Measurements from ENCODE around the gene HSD11B1L.

HSD11B1L gene

GRCh38 chr19:5642204-5642603 is 38.6 kb upstream of the HSD11B1L start:
- H3K4me3 ChIP-seq (ENCODE audit: low read depth, low read length): no peak overlapping the region
- no peak for TF ChIP-seq CTCF (IDR thresholded peaks at IDR 0.05; ENCODE audit: low read depth, low read length)

GRCh38 chr19:5643060-5643459 is 37.8 kb upstream of the HSD11B1L start:
- no peak for TF ChIP-seq CTCF (IDR thresholded peaks at IDR 0.05; ENCODE audit: low read depth, low read length)
- no peak overlapping the region for H3K4me3 ChIP-seq (ENCODE audit: low read depth, low read length)

- H3K4me3 ChIP-seq (ENCODE audit: low read depth, low read length): no peak overlapping the region
- TF ChIP-seq CTCF (IDR thresholded peaks at IDR 0.05; ENCODE audit: low read depth, low read length): no peak
These were observed 36.8 kb upstream of the HSD11B1L start for GRCh38 chr19:5644037-5644436.

DNA sequence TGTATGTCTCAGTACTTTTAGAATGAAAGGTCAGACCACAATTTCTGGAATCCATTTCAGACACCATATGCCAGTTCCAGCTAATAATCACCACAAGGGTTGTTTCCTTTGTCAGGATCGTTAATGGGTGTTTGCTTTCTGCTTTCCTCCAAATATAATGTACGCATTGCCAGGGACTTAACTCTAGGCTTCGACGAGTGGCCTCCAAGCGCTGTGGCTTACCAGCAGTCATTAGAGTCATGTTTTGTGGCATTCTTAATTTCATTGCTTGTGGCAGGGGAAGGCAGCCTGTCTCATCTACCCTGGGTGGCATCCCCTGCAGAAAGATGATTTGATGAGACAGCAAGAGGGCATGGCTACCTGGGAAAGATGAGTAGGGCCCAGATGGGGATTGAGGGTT is 35.4 kb upstream of the HSD11B1L start:
- H3K4me3 ChIP-seq (ENCODE audit: low read depth, low read length): no peak overlapping the region
- no peak for TF ChIP-seq CTCF (IDR thresholded peaks at IDR 0.05; ENCODE audit: low read depth, low read length)

GRCh38 chr19:5646703-5647102 is 34.1 kb upstream of the HSD11B1L start:
- no peak for TF ChIP-seq CTCF (IDR thresholded peaks at IDR 0.05; ENCODE audit: low read depth, low read length)
- H3K4me3 ChIP-seq (ENCODE audit: low read depth, low read length): no peak overlapping the region

DNA sequence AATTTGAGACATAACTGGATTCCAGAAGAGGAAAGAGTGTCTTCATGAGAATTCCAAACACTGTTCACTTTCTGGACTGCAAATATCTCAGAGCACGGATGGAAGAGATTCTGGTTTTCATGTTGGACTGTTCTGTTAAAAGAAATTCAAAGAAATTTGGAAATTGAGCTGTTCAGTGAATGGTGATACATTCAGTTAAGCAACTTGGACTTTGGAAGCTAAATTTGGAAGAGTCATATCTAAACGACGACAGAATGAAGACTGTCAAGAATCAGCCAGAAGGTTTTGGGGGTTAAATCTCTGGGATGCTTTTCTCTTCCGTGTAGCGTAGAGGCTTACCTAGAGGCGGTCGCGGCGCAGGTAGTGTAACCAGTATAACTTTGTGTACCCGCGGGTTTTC is 32.4 kb upstream of the HSD11B1L start:
- TF ChIP-seq CTCF (IDR thresholded peaks at IDR 0.05; ENCODE audit: low read depth, low read length): no peak
- no peak overlapping the region for H3K4me3 ChIP-seq (ENCODE audit: low read depth, low read length)

GRCh38 chr19:5651361-5651760 is 29.5 kb upstream of the HSD11B1L start:
- no peak for TF ChIP-seq CTCF (IDR thresholded peaks at IDR 0.05; ENCODE audit: low read depth, low read length)
- no peak overlapping the region for H3K4me3 ChIP-seq (ENCODE audit: low read depth, low read length)

All from WI38 (cell line).